ENCODE data around the gene MACROD2.

Gene MACROD2

DNA sequence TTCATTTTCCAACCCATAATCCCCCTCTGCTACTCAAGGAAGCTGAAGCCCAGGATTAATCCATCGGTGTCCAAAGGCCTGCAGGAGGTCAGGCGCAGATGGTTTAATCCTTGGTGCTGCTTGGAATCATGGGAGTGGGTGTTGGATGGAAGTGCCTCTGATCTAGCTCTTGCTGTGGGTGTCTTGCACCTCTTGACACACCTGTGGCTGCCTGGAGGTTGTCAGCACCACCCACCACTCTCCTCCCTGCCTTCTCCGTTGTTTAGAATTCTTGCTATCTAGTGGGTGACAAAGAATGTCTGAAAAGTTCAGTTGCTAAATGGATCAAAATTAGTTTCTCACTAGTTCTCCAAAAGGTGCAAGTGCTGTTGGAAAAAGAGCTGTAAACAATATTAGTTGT is 1416.5 kb downstream of the MACROD2 start:
- ATAC-seq: no peak

DNA sequence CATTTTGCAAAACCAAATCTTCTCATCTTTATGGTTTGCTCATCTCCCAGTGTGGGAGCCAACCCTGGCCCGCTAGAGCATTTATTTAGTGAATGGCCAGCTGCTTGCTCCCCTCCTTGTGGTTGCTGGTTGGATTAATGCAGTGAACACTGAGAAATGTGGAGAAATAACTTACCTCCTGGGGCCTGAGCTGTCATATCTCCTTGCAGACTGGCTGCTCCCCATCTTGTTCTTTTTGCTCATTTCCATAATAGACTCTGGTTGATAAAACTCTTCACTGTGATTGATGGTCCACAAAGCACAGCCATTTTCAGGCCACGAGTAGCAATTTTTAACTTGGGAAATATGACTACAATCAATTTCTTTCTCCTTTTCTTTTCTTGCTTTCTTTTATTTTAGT is 1420.6 kb downstream of the MACROD2 start:
- no peak for ATAC-seq

DNA sequence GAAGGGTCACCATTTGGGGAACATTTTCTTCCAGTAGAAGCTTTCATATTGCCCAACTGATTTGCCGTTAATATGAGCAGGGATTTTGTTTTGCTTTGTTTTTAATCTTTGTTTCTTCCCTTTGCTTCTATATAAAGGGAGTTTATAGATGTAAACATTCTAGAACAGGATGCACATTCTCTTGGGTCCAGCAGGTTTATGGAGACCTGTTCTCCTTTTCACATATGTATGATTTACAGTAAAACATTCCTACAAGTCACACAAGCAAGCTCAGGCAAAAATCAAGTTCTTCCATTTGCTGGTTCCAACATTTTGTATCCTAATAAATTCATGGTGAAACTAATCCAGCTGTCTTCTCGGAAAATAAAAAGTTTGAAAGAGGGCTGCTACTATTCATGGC is 1424.5 kb downstream of the MACROD2 start:
- no peak for ATAC-seq

DNA sequence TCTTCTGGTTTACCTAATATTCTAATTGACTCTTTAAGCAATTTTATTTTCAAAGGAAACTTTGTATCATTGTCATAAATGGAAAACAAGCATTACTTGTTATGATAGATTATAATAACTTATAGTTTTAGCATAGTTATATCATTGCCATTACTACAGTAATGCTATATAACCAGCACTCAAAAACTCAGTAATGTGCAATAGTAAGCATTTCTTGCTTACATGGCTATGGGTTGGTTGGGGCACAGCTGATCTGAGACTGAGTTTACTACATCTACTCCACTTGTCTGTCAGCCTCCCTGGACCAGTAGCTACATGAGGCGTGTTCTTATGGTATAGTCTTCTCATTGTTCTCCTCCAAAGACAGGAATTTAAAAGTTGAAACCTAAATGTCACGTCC is 1427.7 kb downstream of the MACROD2 start:
- ATAC-seq: no peak

DNA sequence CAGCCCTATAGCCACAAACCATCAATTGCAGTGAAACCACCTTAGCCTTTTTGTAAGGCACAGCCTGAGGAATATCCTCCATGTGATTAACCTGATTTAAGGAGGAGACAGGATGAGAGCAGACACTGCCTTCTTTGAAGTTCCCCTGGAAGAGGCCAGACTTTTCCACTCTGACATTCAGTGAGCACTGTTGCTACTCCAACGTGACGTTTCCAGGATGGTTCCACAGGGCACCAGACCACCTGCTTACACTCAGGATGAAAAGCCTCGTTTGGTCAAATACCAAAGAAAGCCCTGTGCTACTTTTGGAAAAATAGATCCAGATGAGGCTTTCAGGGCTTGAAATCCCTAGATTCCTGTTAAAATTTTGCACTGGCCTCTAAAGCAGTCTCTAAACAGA is 1444.2 kb downstream of the MACROD2 start:
- no peak for ATAC-seq

DNA sequence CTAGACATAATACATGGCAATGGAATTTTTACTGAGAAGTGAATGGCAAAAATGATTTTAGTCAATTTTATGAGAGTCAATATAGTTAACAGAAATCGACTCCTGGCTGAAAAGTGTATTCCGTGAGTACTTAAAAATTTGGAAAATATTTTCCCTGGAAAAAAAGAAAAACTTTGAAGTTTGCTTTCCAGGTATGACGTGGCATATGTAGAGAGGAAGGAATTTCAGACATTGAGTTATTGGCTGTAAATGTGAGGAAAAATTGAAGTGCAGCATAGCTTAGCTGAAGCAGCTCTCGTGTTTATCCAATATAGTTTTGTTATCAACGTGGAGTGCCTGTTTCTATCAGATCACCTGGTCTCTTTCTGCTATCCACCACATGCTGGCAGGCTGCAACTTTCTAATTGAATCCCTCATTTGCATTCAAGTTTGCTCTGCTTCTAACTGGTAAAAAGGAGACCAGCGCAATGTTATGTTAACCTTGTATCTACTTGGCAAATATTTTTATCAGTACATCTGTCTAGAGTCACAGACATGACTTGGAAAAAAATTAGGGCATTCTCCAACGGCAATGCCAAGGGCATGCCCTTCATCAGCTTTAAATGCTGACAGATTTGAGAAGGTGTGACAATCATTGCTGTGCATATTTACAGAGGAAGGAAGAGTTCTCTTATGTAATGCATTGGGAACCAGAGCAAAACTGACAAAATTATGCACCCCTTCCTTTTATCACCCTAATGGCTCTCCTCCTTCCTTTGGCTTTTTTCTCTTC is 1444.9 kb downstream of the MACROD2 start:
- ATAC-seq: no peak

DNA sequence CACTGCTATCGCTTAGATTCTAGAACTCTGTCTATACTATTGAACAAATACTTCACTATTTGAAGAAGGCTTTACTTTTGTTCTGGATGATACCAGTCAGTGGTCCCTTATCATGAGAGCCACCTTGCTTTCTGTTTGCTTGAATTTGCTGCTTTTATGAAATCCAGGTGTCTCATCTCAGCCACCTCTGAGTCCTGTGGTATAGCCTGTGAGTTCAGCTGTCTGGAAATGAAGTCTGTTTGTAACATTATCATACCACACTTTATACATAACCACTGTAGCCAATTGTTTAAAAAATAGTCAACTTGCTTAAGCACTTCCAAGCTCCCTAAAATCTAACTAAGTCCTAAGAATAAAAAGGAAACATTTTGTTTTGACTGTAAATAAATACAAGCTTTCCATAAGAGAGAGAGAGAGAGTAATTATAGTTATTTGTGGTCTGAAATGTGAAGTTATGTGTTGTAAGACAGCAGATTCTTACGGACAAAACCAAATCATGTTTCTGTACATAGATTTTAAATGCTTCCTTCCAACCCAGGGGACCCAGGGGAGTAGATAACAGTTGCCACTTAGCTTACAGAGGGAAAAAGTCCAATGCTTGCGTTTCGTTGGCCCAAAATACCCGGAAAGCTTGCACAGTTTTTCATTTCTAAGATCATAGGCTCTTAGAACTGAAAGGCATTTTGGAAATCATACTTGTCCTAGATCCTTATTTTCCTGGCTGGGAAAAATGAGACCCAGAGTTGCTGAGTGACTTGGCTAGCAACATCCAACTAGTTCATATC is 1449.9 kb downstream of the MACROD2 start:
- no peak for ATAC-seq

DNA sequence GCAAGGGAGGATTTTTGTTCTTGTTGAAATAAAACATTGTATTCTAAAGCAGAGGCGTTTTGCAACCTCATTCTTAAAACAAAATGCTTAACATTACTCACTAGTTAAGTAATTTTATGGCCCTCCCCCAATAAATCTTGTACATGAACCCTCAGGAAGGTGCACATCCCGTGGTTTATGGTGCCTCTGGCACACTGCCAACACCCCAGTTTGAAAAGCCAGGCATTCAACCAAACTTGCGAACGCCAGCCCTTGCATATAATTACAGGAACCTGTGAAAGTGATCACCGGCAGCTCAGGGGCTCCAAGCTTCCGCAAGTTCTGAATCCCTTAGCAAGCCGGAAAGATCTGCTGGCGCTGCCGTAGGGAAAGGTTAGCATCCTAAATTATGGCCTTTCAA is 1451.1 kb downstream of the MACROD2 start:
- no peak for ATAC-seq

DNA sequence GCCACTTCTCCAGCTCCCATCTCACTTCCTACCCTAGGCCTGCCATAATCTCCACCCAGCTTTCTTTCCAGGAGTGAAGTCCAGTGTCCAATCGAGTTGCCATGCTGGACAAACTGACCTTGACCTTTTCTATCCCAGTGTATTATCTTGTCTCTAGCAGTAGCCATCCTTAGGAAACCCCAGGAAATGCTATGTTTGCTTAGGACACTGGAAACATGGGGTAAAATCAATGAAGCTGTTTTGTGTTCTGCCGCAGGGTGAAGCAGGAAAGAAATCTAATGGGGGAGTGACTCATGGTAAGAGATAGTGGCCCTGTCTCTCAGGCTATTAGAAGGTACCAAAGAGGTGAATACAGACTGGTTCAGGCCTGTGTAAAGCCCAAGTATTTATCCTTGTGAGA is 1452.2 kb downstream of the MACROD2 start:
- ATAC-seq: no peak

DNA sequence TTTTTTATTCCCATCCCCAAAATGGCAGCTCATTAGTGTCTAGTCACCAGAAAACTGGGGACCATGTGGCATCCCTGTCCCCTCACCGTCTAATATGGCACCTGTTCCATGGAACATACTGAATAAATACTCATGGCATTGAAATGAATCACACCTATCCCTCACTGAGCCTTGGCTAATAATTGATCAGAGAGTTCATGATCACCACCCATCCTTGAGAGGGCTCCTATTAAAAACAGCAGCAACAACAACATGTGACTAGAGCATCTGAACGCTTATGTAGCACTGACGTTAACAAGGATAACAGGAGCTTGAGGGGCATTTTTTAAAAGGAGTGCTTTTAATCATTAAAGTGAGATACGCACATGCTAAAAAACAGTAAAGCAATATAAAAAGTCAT is 1453.7 kb downstream of the MACROD2 start:
- no peak for ATAC-seq

DNA sequence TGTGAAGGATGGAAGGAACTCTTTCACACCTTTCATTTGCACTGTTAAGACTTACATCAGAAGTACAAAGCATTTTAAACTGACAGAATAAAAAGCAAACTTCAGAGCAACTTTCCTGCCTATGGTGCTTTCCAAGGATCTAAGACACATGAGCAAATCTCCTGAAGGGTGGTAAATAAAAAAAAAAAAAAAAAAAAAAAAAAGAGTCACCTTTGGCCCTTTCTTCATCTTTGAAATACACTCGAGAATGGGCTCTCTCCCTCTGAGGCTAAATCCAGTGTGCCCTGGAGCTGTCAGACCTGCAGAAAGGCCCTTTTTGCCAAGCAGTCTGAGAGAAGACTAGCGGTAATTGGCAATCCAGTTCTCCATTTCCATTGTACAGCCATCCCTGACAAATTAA is 1455.9 kb downstream of the MACROD2 start:
- no peak for ATAC-seq

DNA sequence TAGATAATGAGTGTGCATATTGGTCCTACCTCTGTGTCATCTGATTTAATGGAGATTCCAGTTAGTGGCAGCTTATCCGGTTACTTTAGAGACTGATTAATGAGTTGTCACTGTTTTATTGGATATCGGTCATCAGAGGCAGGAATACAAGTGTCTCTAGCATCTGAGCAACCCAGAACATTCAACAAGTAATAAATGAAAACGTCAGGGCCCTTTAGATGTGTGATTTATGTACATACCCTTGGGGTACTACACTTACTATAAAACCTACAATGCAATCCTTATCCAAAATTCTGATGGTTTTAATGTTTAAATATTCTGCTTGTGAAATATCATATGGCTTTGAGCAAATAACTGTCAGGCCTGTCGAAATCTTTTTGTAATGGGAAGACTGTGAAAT is 1460.0 kb downstream of the MACROD2 start:
- no peak for ATAC-seq

DNA sequence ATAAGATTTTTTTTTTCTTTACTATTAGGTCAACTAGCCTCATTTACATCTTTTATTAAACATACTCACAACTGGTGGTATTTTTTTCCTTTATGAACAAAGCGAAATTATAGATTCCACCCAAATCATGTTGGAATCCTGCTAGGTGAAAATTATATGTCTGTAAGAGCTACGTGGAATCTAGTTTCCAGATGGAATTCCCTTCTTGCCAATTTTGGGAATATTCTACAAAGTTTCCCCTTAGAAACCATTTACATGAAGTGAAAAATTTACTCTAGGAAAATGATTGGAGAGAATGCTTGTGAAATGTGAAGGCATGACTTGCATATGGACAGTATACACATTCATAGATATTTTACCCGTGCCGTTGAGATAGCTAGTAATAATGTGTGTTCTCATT is 1466.6 kb downstream of the MACROD2 start:
- no peak for ATAC-seq

DNA sequence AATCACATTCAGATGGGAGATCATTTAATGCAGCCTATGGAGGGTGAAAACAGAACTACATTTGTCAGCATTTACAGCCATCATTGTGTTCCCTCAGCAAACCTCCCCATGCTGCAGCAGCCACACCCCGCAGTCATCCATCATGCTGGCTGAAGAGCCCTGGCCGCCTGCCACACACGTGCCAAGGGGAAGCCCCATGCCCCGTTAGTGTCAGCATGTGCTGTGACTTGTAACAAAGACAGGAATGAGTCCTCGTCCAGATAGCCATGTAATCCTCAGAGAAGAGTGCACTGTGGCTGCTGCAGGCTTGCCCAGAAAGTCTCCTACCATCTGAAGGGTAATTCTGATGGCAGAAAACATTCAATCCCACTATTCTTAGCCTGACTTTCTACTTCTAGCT is 1480.2 kb downstream of the MACROD2 start:
- ATAC-seq: no peak

DNA sequence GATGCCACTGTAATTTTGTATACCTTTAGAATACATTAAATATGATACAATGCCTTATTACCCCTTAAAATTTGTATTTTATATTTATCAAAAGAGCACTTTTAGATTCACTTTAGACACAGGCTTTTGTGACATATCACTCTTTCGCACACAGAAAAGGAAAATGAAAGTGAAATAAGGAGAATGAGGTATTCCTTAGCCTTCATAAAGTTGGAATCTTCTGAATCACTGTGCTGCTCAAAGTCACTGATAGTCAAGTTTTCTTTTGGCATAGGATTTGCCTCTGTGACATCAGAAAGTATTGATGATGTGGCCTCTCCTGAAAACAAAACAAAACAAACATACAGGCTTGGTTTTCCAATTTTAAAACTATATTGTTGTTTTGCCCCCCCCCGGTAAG is 1480.9 kb downstream of the MACROD2 start:
- ATAC-seq: no peak

DNA sequence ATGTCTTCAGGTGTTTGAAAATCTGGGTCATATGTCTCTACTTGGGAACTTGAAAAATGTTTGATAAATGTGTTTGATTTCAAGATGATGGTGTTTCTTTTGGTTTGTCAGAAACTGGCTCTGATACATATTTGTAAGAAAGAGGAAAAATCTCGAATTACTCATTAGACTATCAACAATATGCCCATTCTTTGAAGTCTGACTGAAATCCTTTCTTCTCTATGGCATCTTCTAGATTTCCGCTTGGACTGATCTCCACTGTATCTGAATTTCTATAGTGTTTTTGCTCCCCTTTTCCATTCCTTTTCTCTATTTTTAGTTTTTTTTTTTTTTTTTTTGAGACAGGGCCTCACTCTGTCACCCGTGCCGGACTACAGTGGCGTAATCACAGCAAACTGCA is 1481.5 kb downstream of the MACROD2 start:
- ATAC-seq: no peak

DNA sequence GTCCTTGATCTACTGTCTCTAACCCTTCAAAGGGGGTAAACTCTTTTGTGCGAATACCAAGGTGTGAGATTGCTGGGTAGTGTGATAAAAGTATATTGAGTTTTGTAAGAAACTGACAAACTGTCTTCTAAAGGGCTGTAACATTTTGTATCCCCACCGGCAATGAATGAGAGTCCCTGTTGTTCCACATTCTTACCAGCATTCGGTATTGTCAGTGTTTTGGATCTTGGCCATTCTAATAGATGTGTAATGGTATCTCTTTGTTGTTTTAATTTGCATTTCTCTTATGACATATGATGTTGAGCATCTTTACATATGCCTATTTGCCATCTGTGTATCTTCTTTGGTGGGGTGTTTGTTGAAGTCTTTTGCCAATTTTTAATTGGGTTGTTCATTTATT is 1487.2 kb downstream of the MACROD2 start:
- ATAC-seq: no peak

DNA sequence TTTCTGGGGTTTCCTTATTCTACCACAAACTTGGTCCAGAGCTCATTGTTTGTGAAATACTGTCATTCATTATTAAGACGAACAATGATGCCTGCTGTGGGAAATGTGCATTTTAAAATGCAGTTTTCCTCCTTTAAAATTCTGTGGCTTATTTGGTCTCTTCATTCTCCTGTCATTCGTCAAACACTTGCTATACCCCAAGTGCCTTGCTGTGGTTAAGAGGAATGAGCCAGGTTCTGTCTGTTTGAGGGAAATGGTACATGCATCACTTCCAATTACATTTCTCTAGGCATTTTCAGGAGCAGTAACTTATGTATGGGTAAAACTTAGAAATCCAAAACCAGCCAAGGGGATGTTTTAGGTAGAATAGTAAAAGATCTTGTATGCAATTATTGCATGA is 1490.2 kb downstream of the MACROD2 start:
- no peak for ATAC-seq

DNA sequence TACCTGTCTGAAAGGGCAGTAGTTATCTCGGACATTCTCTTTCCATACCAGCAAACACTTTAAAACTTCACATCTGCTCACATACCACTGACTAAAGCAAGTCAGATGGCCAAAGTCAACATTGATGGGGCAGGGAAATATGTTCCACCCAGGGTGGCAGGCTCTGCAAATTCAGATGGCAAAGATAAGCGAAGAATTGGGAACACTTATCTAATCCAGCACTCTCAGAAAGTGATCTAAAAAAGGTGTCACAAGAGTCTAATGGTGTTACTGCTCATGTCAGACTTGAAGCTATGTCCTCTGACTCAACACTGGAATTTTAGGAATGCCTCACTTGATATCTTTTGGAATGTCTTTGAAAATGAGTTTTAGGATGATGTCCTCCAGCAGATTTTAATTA is 1491.7 kb downstream of the MACROD2 start:
- no peak for ATAC-seq

DNA sequence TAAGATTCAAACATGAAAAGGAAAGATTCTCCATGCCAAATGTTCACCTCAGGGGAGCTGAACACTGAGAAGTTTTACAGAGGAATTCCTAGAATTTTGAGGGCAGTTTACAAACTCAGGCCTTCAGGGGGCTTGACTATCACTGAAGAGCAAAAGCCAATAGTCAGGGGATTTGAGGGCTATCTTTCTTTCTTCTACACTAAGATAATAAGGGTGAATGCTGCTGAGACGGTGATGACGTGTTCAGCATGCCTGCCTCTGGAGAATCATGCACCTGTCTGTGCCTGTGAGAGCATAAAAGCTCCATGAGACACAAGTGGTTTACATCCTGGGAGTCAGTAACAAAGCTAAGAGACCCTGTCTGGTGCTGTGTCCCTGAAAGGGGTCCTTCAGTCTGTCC is 1492.4 kb downstream of the MACROD2 start:
- no peak for ATAC-seq

DNA sequence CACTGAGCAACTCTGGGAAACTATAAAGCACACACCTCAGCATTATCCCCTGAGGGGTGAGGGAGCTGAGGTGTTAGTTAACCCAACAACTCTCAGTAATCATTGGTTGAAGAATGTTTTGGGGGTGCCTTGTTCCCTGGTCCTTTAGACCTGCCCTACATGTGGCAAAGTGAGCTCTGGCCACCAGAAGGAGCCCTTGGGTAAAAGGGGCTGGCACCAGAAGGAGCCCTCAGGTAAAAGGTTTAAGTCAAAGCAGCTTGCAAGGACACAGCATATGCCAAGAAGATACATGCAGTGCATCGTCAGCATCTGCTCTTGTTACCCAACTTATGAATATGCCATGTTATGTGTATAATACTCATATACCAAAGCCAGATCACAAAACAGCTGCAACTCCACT is 1496.3 kb downstream of the MACROD2 start:
- ATAC-seq: no peak

DNA sequence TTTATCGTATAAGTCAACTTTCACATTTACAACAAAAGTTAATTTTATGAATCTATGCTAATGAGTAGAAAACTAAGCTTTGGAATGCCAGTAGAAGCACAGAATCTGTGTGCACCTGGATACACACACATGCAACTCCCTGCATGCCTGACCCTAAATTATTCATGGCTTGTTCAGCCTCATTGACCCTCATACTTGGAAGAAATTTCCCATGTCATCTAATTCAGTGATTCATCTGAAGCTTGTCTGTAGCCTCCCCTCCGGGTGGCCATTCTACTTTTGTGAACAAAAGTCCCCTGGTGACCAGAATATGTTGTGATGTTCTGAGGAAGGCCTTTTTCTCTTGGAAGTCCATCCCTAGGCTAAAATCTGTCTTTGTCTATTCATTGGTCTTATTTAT is 1499.5 kb downstream of the MACROD2 start:
- no peak for ATAC-seq

DNA sequence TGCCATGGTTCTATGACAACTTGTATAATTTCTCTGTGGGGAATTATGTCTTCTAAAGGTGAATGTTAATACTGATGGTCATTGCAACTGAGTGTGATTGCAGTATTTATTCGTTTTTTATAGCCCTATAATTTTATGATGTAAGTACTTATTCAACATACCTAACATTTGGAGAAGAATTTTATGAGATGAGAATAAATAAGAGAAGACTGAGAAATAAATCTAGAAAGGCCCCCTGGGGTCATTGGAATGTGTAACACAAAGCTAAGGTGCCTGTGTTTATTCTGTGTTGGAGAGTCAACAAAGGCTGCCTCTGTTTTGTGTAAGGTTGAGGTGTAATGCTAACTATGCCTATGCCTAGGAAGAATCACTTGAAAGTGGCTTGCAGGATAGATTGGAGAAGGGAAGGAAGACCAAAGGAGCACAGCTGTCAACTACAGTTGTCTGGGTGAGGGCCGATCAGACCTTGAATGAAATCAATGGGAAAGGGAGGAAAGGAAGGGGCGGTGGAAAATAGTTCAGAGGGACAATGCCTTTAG is 1501.3 kb downstream of the MACROD2 start:
- ATAC-seq: no peak

DNA sequence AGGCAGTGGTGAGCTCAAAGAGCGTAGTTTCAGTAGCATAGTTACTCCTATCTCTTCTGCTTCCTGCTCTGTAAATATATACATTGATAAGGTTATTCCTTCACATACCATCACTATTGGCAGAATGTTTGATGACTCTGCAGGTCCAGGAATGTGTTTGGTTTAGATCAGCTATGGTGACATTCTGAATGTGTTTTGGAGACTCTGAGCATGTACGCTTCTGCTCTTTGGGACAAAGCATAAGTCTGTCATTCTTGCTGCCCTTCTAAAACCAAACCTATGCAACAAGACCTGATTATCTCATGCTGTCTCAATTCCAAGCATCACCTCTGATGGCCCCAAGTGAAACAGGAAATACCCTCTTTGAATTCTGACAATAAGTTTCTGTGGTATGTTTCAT is 1503.6 kb downstream of the MACROD2 start:
- no peak for ATAC-seq

All from activated CD4-positive, CD25-positive, alpha-beta regulatory T cell treated with anti-CD3 and anti-CD28 coated beads, Interleukin-2, amount 50 U/mL, for 24 hours (primary cell).